Ovary (tissue), 3 donors: ENCODE results near the gene CTNND2.

Experiments
- CTCF ChIP-seq, 3 donors: fragments of 450-650 bp in 2 of 3; fragments of 200-600 bp in 1 of 3; IDR thresholded peaks; one replicate each; pipeline versions ENCODE4 v1.5.1 to v1.8.0; 2016 to 2022; ENCODE audit warnings: antibody characterized with exemption in 3 of 3, mild to moderate bottlenecking in 1 of 3
- POLR2A ChIP-seq: fragments of 450-650 bp; IDR thresholded peaks from one replicate; pipeline ENCODE4 v1.6.1; 2017; ENCODE audit warnings: antibody characterized with exemption, mild to moderate bottlenecking, moderate library complexity
- donor health status: DM: no; HTN: no; CAD: no.

- TF ChIP-seq CTCF (IDR thresholded peaks at IDR 0.05) = no peak
- no peak for TF ChIP-seq POLR2A
Measured at GRCh38 chr5:11046160-11046559, 858.1 kb downstream of the CTNND2 start.
